GM04504 (cell line): ENCODE results near the gene PIGB.
A peak's percentile ranks its signal among the peaks of the same experiment; 100 is the strongest.
"Not testable (repeated sequence)": the region's sequence is repeated elsewhere in the genome, so short reads cannot be mapped to it uniquely, and the experiment has no call there.

Experiments used
- DNase-seq: peaks from one replicate; pipeline ENCODE4 v3.0.0-alpha.2; 2012; ENCODE audit warnings: low read depth

PIGB gene

DNA sequence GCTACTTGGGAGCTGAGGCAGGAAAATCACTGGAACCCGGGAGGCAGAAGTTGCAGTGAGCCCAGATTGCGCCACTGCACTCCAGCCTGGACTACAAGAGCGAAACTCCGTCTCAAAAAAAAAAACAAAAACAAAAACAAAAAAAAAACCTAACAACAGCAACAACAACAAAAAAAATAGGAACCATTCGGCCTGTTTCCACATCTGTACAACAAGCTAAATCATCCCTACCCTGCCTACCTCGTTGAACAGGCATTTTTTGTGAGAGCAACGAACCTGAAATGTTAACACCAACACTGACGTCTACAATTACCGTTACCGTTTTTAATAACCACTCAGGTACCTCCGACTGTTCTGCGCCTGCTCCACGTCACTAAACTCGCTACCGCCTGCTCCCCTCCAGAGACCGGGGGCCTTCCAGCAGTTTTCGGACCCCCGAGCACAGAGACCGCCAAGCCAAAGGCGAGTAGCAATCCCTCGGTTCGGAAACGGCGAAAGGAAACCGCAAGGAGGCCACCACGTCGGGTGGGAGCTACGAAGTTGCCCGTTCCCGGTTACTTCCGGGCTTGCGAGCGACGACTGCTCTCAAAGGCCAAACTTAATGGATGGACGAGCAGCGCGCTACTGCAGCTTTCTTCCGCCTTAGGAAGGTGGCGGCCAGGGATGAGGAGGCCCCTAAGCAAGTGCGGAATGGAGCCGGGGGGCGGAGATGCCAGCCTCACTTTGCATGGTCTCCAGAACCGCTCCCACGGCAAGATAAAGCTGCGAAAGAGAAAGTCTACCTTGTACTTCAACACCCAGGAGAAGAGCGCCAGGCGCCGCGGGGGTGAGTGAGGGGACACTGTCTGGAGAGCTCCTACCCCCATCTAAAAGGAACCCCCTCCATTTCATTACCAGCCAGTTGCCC, at the start of gene PIGB, which contains the start of gene PIGBOS1:
Gene PIGB, plus strand, starts transcription at position 635 of the 907 bp plus-strand sequence. Its CDS starts 29 bp downstream, at position 664.
Gene PIGBOS1, minus strand, starts transcription at position 536 of the 907 bp plus-strand sequence. CDS start 1,331 bp downstream, outside the sequence.
- DNase-seq, result peak; percentile 78

- no peak for DNase-seq
Observed at GRCh38 chr15:55270291-55270690, 48.7 kb upstream of the PIGB start.

GRCh38 chr15:55276324-55276723, 42.7 kb upstream of the PIGB start:
- no peak for DNase-seq

- DNase-seq, result no peak
Observed at GRCh38 chr15:55277116-55277564, 41.9 kb upstream of the PIGB start.

GRCh38 chr15:55277715-55278114, 41.3 kb upstream of the PIGB start:
- no peak for DNase-seq

GRCh38 chr15:55279100-55279745, 39.8 kb upstream of the PIGB start:
- DNase-seq, result no peak

DNA sequence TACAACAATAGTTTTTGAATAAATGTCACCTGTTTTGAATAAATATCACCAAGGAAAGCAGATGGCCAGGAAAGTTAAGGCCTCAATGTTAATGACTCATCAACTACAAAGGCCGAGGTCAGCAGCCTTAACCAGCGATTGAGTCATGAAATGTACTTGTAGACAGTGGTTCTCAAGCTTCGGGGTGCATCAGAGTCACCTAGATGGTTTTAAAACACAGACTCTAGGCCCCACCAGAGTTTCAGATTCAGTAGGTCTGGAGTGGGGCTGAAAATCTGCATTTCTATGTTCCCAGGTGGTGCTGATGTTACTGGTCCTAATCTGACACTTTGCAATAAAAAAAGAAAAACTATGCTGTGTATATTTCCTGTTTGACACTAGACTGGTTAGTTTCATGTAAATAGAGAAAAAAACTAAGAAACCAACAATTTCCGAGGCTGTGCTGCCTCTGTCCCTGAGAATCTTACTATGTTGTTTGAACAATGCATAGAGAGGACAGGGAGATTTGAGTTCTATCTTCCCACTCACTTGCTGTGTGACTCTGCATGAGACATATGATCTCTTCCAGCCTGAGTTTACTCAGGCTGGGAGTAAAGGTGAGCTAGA, 39.2 kb upstream of the PIGB start:
- DNase-seq, result peak; percentile 73

- DNase-seq, result not testable (repeated sequence)
Observed at GRCh38 chr15:55280589-55280988, 38.4 kb upstream of the PIGB start.

GRCh38 chr15:55281517-55282228, 37.3 kb upstream of the PIGB start:
- DNase-seq, result no peak

DNA sequence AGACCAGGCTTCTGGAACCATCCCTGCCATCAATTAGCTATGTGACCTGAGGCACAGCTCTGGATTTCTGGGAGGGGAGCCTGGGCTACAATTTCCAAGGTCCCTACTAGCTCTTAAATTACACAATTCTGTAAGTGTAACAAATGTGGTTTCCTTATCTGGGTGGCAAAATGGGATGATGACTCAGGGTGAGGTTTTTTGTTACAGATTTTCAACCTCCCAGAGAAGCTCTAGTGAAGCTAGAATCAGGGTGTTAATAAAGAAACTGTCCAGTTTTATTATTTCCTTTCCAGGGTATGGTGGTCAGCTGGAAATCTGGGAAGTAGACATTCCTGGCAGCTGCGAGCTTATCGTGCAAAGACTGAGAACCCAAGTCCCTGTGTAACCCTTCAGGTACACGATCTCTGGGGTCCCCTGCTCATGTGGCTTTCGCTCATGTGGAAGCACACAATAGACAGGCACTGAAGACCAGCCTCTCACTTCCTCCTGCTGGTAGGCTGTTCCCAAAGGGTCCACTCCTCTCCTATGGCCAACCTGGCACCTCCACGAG, 36.7 kb upstream of the PIGB start:
- peak; percentile 62 for DNase-seq

- no peak for DNase-seq
Observed at GRCh38 chr15:55283379-55284147, 35.5 kb upstream of the PIGB start.

- no peak for DNase-seq
Observed at GRCh38 chr15:55284426-55284825, 34.6 kb upstream of the PIGB start.

- not testable (repeated sequence) for DNase-seq
Observed at GRCh38 chr15:55286442-55287189, 32.4 kb upstream of the PIGB start.

DNA sequence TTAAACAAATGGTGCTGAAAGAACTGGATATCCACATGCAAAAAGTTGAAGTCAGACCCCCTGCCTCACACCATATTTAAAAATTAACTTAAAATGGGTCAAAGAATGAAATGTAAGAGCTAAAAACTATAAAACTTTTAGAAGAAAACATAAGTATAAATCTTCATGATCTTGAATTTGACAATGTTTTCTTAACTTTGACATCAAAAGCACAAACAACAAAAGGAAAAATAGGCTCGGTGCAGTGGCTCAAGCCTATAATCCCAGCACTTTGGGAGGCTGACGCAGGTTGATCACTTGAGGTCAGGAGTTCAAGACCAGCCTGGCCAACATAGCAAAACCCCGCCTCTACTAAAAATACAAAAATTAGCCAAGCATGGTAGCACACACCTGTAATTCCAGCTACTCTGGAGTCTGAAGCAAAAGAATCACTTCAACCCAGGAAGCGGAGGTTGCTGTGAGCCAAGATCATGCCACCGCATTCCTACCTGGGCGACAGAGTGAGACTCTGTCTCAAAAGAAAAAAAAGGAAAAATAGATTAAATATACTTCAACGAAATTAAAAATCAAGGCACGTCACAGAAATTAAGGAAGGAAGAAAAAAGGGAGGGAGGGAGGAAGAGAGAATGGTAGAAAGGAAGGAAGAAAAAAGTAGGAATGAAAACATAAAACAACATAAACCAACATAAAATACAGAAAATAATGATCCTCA, 30.9 kb upstream of the PIGB start:
- DNase-seq, result no peak

GRCh38 chr15:55289011-55289745, 29.8 kb upstream of the PIGB start:
- no peak for DNase-seq

DNA sequence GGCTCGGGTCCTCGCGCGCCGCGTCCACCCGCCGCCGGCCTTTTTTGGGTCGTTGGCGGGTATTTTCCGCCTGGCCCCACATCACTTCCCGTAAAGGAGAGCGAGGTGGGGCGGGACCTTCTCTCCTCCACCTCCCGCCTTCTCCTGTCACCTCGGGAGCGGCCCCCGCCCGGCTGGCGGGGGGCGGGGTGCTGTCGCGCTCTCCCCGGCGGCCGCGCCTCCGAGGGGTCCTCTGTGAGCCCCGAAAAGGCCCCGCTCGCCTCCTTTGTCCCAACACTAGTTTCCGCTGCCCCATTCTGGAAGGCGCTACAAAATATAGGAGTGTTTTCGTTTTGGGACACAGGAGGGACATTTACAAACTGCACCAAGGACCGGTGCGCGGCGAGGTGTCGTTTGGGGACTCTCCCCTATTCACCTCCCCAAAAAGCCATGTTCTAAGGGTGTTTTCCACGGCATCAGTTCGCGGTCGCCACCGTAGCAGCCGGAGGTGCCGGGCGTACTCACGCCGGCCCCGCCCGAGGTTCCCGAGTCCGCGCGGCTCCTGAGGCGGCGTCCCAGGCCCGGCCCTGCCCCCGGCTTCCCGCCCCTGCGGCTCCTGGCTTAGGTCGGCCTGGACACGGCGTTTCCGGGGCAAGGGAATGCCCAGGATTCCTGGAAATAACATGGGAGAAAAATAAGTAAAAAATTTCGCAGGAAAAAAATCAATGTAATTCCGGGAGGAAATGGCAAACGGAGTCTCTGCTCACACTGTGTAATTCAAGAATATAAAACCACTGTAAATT, 29.1 kb upstream of the PIGB start, which contains the start of gene RAB27A:
Gene RAB27A, minus strand, starts transcription at position 68 of the 782 bp plus-strand sequence. CDS start 54,879 bp downstream, outside the sequence.
- DNase-seq, result peak; percentile 32

DNA sequence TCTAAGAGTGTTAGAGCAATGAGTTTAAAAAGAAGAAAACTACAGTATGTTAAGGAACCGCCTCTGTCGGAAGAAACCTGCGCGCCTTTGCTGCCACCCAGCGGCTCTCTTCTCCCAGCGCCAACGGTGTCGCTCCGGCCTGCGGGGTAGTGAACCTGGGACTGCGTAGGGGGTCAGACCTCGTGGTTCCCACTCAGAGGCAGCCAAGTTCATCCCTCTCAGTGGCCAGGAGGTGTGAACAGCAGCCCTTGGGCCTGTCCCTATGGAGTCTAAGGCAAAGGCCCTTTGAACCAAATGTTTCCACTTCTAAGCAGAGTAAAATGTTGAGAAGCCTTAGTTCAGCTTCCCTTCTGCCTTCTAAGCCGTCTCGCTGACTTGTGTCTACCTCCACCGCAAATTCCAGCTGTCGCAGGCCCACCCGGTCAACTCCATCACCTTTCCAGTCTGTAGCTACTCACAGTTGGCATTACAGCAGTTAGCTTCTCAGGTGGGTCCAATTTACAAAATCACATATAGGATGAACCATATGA, 28.4 kb upstream of the PIGB start:
- DNase-seq, result peak; percentile 52
